SK-N-SH (cell line): Measurements from ENCODE around the gene OGFR. TPM values are rescaled to one million over a fixed set of nuclear protein-coding genes. Genes with fewer than 3 reads are reported as not detected.

Experiments
- CTCF ChIA-PET: fragments of 300-600, 350-600 bp; formaldehyde crosslinking; extraction: SDS; loops from one replicate; lab custom pipeline; 2021; lab: Yijun Ruan, JAX
- POLR2A ChIA-PET: fragments of 350-600 bp; sonication (Branson Sonifier 250); formaldehyde crosslinking; extraction: SDS; loops from one replicate; lab custom pipeline; 2020; ENCODE audit warnings: antibody characterized with exemption, inconsistent platforms; lab: Yijun Ruan, JAX
- DNase-seq: peaks from one replicate; pipeline ENCODE4 v3.0.0; 2012
- H2AFZ ChIP-seq: fragments of 200-600 bp; sonication (generic); 2 replicates; pipeline ENCODE4 v1.8.1; 2016; ENCODE audit warnings: antibody characterized with exemption, mild to moderate bottlenecking, low read depth
- H3F3A ChIP-seq: fragments of 200-600 bp; sonication (generic); replicated peaks from 2 replicates; pipeline ENCODE3; 2016; ENCODE audit warnings: antibody characterized with exemption, mild to moderate bottlenecking; ENCODE audit not compliant: insufficient read depth
- H3K27ac ChIP-seq, 2 experiments: fragments of 200-500 bp in 1 of 2; fragments of 200-600 bp in 1 of 2; sonication (Bioruptor generic) in 1 of 2; sonication (generic), shearing (Covaris generic) in 1 of 2; 2 replicates each; pipeline versions ENCODE4 v1.5.1 to v1.6.1; 2014 to 2016; ENCODE audit warnings: low read depth in 2 of 2, inconsistent platforms in 1 of 2, low read length in 1 of 2, mild to moderate bottlenecking in 1 of 2, mixed read lengths in 1 of 2
- H3K27me3 ChIP-seq: fragments of 200-600 bp; sonication (generic), shearing (Covaris generic); 2 replicates; pipeline ENCODE4 v1.6.1; 2016; ENCODE audit warnings: mixed run types; ENCODE audit not compliant: insufficient read depth
- H3K36me3 ChIP-seq, 2 experiments: fragments of 200-500 bp in 1 of 2; fragments of 200-600 bp in 1 of 2; sonication (Bioruptor generic) in 1 of 2; sonication (generic) in 1 of 2; replicated peaks in 1 of 2; 2 replicates each; pipeline versions ENCODE3 to v1.5.1; 2014 to 2016; ENCODE audit warnings: low read length in 1 of 2, mild to moderate bottlenecking in 1 of 2; ENCODE audit not compliant: insufficient read depth in 2 of 2, control insufficient read depth in 1 of 2
- H3K4me1 ChIP-seq, 2 experiments: fragments of 200-500 bp in 1 of 2; fragments of 200-600 bp in 1 of 2; sonication (Bioruptor generic) in 1 of 2; sonication (generic), shearing (Covaris generic) in 1 of 2; 2 replicates each; pipeline versions ENCODE4 v1.5.1 to v1.6.1; 2014 to 2016; ENCODE audit warnings: low read depth in 1 of 2, low read length in 1 of 2, mixed run types in 1 of 2; ENCODE audit not compliant: insufficient read depth in 2 of 2, control insufficient read depth in 1 of 2
- H3K4me2 ChIP-seq: fragments of 200-600 bp; sonication (generic), shearing (Covaris generic); 2 replicates; pipeline ENCODE4 v1.6.1; 2017; ENCODE audit warnings: mixed run types
- H3K4me3 ChIP-seq, 2 experiments: fragments of 200-500 bp in 1 of 2; fragments of 200-600 bp in 1 of 2; sonication (Bioruptor generic) in 1 of 2; sonication (generic), shearing (Covaris generic) in 1 of 2; 2 replicates each; pipeline versions ENCODE4 v1.5.1 to v1.8.1; 2014 to 2016; ENCODE audit warnings: low read depth in 2 of 2, inconsistent platforms in 1 of 2, low read length in 1 of 2, mild to moderate bottlenecking in 1 of 2, mixed read lengths in 1 of 2, moderate library complexity in 1 of 2
- H3K79me2 ChIP-seq: fragments of 200-600 bp; sonication (generic); 2 replicates; pipeline ENCODE4 v1.8.1; 2017; ENCODE audit warnings: mild to moderate bottlenecking; ENCODE audit not compliant: insufficient read depth
- H3K9ac ChIP-seq: fragments of 200-600 bp; sonication (generic); 2 replicates; pipeline ENCODE4 v1.6.1; 2017; ENCODE audit warnings: mixed run types
- H3K9me2 ChIP-seq: fragments of 200-600 bp; sonication (generic); 2 replicates; pipeline ENCODE4 v1.6.1; 2017; ENCODE audit warnings: mixed run types
- H3K9me3 ChIP-seq: fragments of 200-600 bp; sonication (generic); 2 replicates; pipeline ENCODE4 v1.6.1; 2017; ENCODE audit warnings: mixed run types, mild to moderate bottlenecking, moderate library complexity
- H4K20me1 ChIP-seq: fragments of 200-600 bp; sonication (generic); 2 replicates; pipeline ENCODE4 v1.6.1; 2017; ENCODE audit warnings: mild to moderate bottlenecking, mixed run types; ENCODE audit not compliant: insufficient read depth
- CTCF ChIP-seq: fragments of 200-600 bp; sonication (generic); IDR thresholded peaks from 2 replicates; pipeline ENCODE4 v1.6.1; 2017; ENCODE audit warnings: antibody characterized with exemption, mild to moderate bottlenecking, moderate library complexity
- ELF1 ChIP-seq: IDR thresholded peaks from 2 replicates; pipeline ENCODE4 v1.4.0; 2012
- EZH2phosphoT487 ChIP-seq: fragments of 200-600 bp; sonication (generic); IDR thresholded peaks from 2 replicates; pipeline ENCODE4 v1.6.1; 2017; ENCODE audit warnings: low read depth, mixed run types, mild to moderate bottlenecking, antibody characterized with exemption, moderate library complexity, borderline replicate concordance
- FOSL2 ChIP-seq: IDR thresholded peaks from 2 replicates; pipeline ENCODE4 v1.4.0; 2012; ENCODE audit warnings: low read depth, mild to moderate bottlenecking, moderate library complexity, borderline replicate concordance
- FOXJ3 ChIP-seq: sonication (generic); formaldehyde crosslinking; IDR thresholded peaks from 2 replicates; pipeline ENCODE4 v1.5.1; 2020; ENCODE audit warnings: mild to moderate bottlenecking, missing genetic modification reagents
- GABPA ChIP-seq: IDR thresholded peaks from 2 replicates; pipeline ENCODE4 v1.4.0; 2012; ENCODE audit warnings: low read depth, mild to moderate bottlenecking
- GATA2 ChIP-seq: sonication (generic); formaldehyde crosslinking; IDR thresholded peaks from 2 replicates; pipeline ENCODE4 v1.5.0; 2020; ENCODE audit warnings: mild to moderate bottlenecking, missing genetic modification reagents
- IRF3 ChIP-seq: fragments of 150-350 bp; IDR thresholded peaks from 2 replicates; pipeline ENCODE4 v1.6.1; 2016; ENCODE audit warnings: mild to moderate bottlenecking, low read depth, low read length
- MEF2A ChIP-seq: IDR thresholded peaks from 2 replicates; pipeline ENCODE4 v1.4.0; 2012; ENCODE audit warnings: low read depth, borderline replicate concordance
- MXI1 ChIP-seq: IDR thresholded peaks from 2 replicates; pipeline ENCODE4 v1.6.1; 2012; ENCODE audit warnings: mild to moderate bottlenecking, low read depth, low read length, improper control_type of control experiment
- NRF1 ChIP-seq: IDR thresholded peaks from 2 replicates; pipeline ENCODE4 v1.6.1; 2012; ENCODE audit warnings: low read depth, mild to moderate bottlenecking, low read length
- POLR2AphosphoS5 ChIP-seq: IDR thresholded peaks from 2 replicates; pipeline ENCODE4 v1.6.1; 2012; ENCODE audit warnings: low read depth, low read length
- RAD21 ChIP-seq: IDR thresholded peaks from 2 replicates; pipeline ENCODE4 v1.6.1; 2012; ENCODE audit warnings: mild to moderate bottlenecking, low read length
- RCOR1 ChIP-seq: fragments of 150-350 bp; IDR thresholded peaks from 2 replicates; pipeline ENCODE4 v1.6.1; 2017; ENCODE audit warnings: antibody characterized with exemption, low read length
- REST ChIP-seq: IDR thresholded peaks from 2 replicates; pipeline ENCODE4 v1.6.1; 2012; ENCODE audit warnings: mild to moderate bottlenecking, low read depth, low read length, moderate library complexity
- RFX5 ChIP-seq: IDR thresholded peaks from 2 replicates; pipeline ENCODE4 v1.6.1; 2012; ENCODE audit warnings: mild to moderate bottlenecking, improper control_type of control experiment, low read length
- USF2 ChIP-seq: fragments of 150-350 bp; IDR thresholded peaks from 2 replicates; pipeline ENCODE4 v1.6.1; 2017; ENCODE audit warnings: antibody characterized with exemption, low read length, low read depth, borderline replicate concordance
- YY1 ChIP-seq: IDR thresholded peaks from 2 replicates; pipeline ENCODE4 v1.4.0; 2012; ENCODE audit warnings: low read depth, mild to moderate bottlenecking
- ZBTB33 ChIP-seq: IDR thresholded peaks from 2 replicates; pipeline ENCODE4 v1.4.0; 2012; ENCODE audit warnings: low read depth, borderline replicate concordance
- WGBS: methylation state at CpG from one replicate; pipeline ENCODE4 v1.1.6; 2017; ENCODE audit warnings: low lambda C conversion rate; 5-methylcytosine and 5-hydroxymethylcytosine counted together
- polyA plus RNA-seq, 3 experiments: library from polyadenylated mRNA; depleted of rRNA; stranded (reverse); fragments of >200 nt; gene quantifications; 2 replicates each; pipeline ENCODE4 v1.2.3, GENCODE V29; 2012

Gene OGFR
- polyA plus RNA-seq, 1 of the 3 experiments (the other 2 are of a cell fraction), result 60.8 TPM

- ChIA-PET POLR2A (no interaction called here), CTCF (interaction anchor here (1.5 kb wide), 1 partner anchor 25 kb away, joined by 10 read pairs; no protein-coding TSS in a partner anchor)
- TF ChIP-seq RCOR1 (no peak), ZBTB33 (no peak), ELF1 (no peak), POLR2AphosphoS5 (no peak), MXI1 (no peak)
- 69% methylated on average over 9 of the region's 10 CpGs for WGBS
- no peaks in the 10 kb centered on the region for H3K79me2 ChIP-seq
- no peak overlapping the region for H3K27ac ChIP-seq
- no peaks in the 10 kb centered on the region for H3K9me2 ChIP-seq
- no peak for DNase-seq
- no peak overlapping the region for H3K9ac ChIP-seq
- no peaks in the 10 kb centered on the region for H4K20me1 ChIP-seq
- no peak overlapping the region for H2AFZ ChIP-seq
- no peak overlapping the region for H3K4me3 ChIP-seq
- no peak overlapping the region for H3K4me2 ChIP-seq
- H3K27me3 ChIP-seq, result no peaks in the 10 kb centered on the region
- no peaks in the 10 kb centered on the region for H3K36me3 ChIP-seq
- H3K9me3 ChIP-seq, result no peaks in the 10 kb centered on the region
- H3K4me1 ChIP-seq, result peaks cover 0 to 23% of the 10 kb centered on the region in 2 experiments; a peak in 2 of 4 replicates
- no peaks in the 10 kb centered on the region for H3F3A ChIP-seq
Measured at GRCh38 chr20:62766071-62766450, 38.6 kb upstream of the OGFR start.

GRCh38 chr20:62766716-62767115, 37.9 kb upstream of the OGFR start:
- H3K9ac ChIP-seq, result no peak overlapping the region
- no peaks in the 10 kb centered on the region for H3K79me2 ChIP-seq
- H3K27me3 ChIP-seq, result no peaks in the 10 kb centered on the region
- H3F3A ChIP-seq, result no peaks in the 10 kb centered on the region
- H3K9me3 ChIP-seq, result no peaks in the 10 kb centered on the region
- H3K4me3 ChIP-seq, result no peak overlapping the region
- no peak overlapping the region for H2AFZ ChIP-seq
- no peak for DNase-seq
- H3K27ac ChIP-seq, result no peak overlapping the region
- no peaks in the 10 kb centered on the region for H3K36me3 ChIP-seq
- 72% methylated on average over 16 of the region's 16 CpGs for WGBS
- CTCF ChIA-PET, result interaction anchor here (0.6 kb wide), 1 partner anchor 26 kb away, joined by 5 read pairs; no protein-coding TSS in a partner anchor
- H3K4me1 ChIP-seq, result peaks cover 0 to 21% of the 10 kb centered on the region in 2 experiments; a peak in 2 of 4 replicates
- H3K4me2 ChIP-seq, result no peak overlapping the region
- POLR2A ChIA-PET, result no interaction called here
- no peaks in the 10 kb centered on the region for H3K9me2 ChIP-seq
- TF ChIP-seq EZH2phosphoT487 (no peak), CTCF (no peak), RAD21 (no peak), YY1 (no peak), FOSL2 (no peak), NRF1 (no peak), FOXJ3 (no peak), GATA2 (no peak), MEF2A (no peak), REST (no peak), USF2 (no peak), IRF3 (no peak), RFX5 (no peak), GABPA (no peak), MXI1 (no peak), RCOR1 (no peak)
- TF ChIP-seq, all 33 proteins: peak for 0
- no peaks in the 10 kb centered on the region for H4K20me1 ChIP-seq
